Stomach (tissue), 4 donors: ENCODE data around the gene MKS1.

Source experiments
- EP300 ChIP-seq: sonication (generic); formaldehyde crosslinking; IDR thresholded peaks from one replicate; pipeline ENCODE4 v1.6.1; 2017; ENCODE audit warnings: antibody characterized with exemption
- POLR2AphosphoS5 ChIP-seq, 3 donors: sonication (generic); formaldehyde crosslinking; IDR thresholded peaks; one replicate each; pipeline ENCODE4 v1.6.1; 2016; ENCODE audit warnings: antibody characterized with exemption in 3 of 3

DNA sequence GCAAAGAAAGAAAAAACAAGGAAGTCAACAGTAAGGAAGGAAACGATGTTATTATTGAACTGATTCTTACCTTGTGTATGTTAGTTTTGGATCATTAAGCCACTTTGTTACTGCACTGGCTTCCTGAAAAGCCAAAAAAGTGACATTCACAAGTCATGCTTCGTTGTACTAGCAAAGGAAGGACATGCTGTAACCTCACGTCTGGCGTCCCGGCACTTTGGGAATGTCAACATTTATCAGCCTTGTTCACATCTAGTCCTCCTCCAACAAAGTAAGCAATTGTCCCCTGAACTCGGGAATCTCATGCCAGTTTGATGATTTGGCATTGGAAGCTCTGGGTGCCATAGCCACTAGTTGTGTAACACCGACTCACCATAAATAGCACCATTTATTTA, 731 bp upstream of the MKS1 start:
- TF ChIP-seq POLR2AphosphoS5 (IDR thresholded peaks at IDR 0.05) (no peak), EP300 (no peak)
